H1 (cell line): ENCODE data around the gene TEX30. TPM values are rescaled to one million over a fixed set of nuclear protein-coding genes. Genes with fewer than 3 reads are reported as not detected.

Experiments
- BRCA1 ChIP-seq: IDR thresholded peaks from 2 replicates; pipeline ENCODE4 v1.6.1; 2012; ENCODE audit warnings: low read depth, low read length, improper control_type of control experiment
- CBX8 ChIP-seq: fragments of 300-800, 300-1000 bp; sonication (generic); IDR thresholded peaks from 2 replicates; pipeline ENCODE4 v1.7.1; 2016; ENCODE audit warnings: low read depth, low read length, borderline replicate concordance
- EGR1 ChIP-seq: IDR thresholded peaks from 2 replicates; pipeline ENCODE4 v1.6.1; 2011; ENCODE audit warnings: low read depth, low read length, borderline replicate concordance
- FOSL1 ChIP-seq: IDR thresholded peaks from 2 replicates; pipeline ENCODE4 v1.6.1; 2011; ENCODE audit warnings: mild to moderate bottlenecking, low read depth, low read length, moderate library complexity; ENCODE audit not compliant: insufficient read depth
- KDM5A ChIP-seq: fragments of 200-600 bp; IDR thresholded peaks from 2 replicates; pipeline ENCODE4 v1.7.1; 2012; ENCODE audit warnings: mild to moderate bottlenecking, low read length, inconsistent platforms, mixed read lengths
- TEAD4 ChIP-seq: IDR thresholded peaks from 2 replicates; pipeline ENCODE4 v1.6.1; 2012; ENCODE audit warnings: low read depth, low read length, inconsistent platforms, mixed read lengths
- polyA plus RNA-seq, 7 experiments: library from polyadenylated mRNA; depleted of rRNA in 3 of 7; stranded (reverse) in 5 of 7; unstranded in 2 of 7; fragments of >200 nt in 5 of 7; fragments of 200-250 nt in 2 of 7; gene quantifications; 1 replicate in 5 of 7; 2 replicates in 1 of 7; 4 replicates in 1 of 7; pipeline versions ENCODE4 v1.2.1 to v1.2.3, GENCODE V29; 2011 to 2013; ENCODE audit warnings: missing spikeins in 2 of 7, mixed read lengths in 2 of 7
- total RNA-seq: library from RNA; stranded (reverse); fragmentation: NEBNext Ultra II Directional; extraction: Animal tissue kit (Norgen Biotek cat#: 25700); gene quantifications from 2 replicates; pipeline ENCODE4 v1.2.1, GENCODE V29; 2021

Gene TEX30
- total and polyA plus RNA-seq, 2 of the 8 experiments (the other 6 are each of a cell fraction or from before 2014, with no cell fraction given) = 6.5 to 10.3 TPM

DNA sequence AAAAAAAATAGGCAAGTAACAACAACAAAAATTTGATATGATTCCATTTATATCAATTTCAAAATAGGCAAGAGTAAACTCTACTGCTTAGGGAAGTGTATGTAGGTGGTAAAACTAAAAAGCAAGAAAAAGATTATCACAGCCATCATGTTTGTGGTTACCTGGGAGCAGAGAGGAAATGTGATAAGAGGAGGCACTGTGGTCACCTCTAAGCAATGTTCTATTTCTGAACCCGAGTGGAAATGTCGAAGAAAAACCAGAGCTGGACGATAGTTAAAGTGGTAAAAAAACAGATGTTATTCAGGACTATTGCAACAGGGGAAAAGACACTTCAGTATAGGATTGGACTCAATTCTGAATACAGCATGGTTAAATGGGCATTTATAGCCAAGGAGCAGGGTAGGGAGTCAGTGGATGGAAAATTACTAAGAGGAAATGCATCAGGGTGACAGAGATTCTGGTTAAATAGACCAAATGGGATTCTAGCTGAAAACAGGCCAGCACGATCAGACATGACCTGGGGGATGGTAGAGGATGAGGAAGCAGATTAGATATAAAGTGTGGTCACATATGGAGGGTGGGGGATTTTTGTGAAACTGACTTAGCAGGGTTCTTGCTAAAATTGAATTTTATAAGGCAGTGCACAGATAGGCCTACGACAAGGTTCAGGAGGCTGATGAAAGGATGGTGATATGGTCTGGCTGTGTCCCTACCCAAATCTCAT is 6.0 kb upstream of the TEX30 start (continued):
- TF ChIP-seq FOSL1 (no peak), TEAD4 (no peak), KDM5A (no peak), BRCA1 (no peak), CBX8 (no peak), EGR1 (no peak)
